Umbilical cord (tissue), 2 donors: ENCODE data around the gene KLHL1. TPM values are rescaled to one million over a fixed set of nuclear protein-coding genes. Genes with fewer than 3 reads are reported as not detected.

Experiments
- DNase-seq: peaks from one replicate; pipeline ENCODE4 v3.0.0-alpha.2; 2015; ENCODE audit warnings: low spot score
- total RNA-seq: library from RNA; depleted of rRNA; stranded (reverse); fragments of >200 nt; gene quantifications from one replicate; pipeline ENCODE4 v1.2.3, GENCODE V29; 2014; ENCODE audit warnings: low replicate concordance; ENCODE audit not compliant: insufficient read depth

Gene KLHL1
- total RNA-seq, 1 donor from 2014 or later = 1.4 TPM

- no peak for DNase-seq
Measured at GRCh38 chr13:69872321-69873047, 235.8 kb downstream of the KLHL1 start.

- no peak for DNase-seq
Measured at GRCh38 chr13:69866555-69866954, 241.7 kb downstream of the KLHL1 start.

- peak; percentile 39 for DNase-seq
Measured at GRCh38 chr13:69857183-69857821, 250.9 kb downstream of the KLHL1 start.

GRCh38 chr13:69856331-69856730, 251.9 kb downstream of the KLHL1 start:
- no peak for DNase-seq

GRCh38 chr13:69828527-69828926, 279.7 kb downstream of the KLHL1 start:
- DNase-seq = no peak

- DNase-seq = no peak
Measured at GRCh38 chr13:69820180-69820579, 288.1 kb downstream of the KLHL1 start.

GRCh38 chr13:69817333-69817869, 290.9 kb downstream of the KLHL1 start:
- DNase-seq = no peak

GRCh38 chr13:69809152-69809551, 299.1 kb downstream of the KLHL1 start:
- no peak for DNase-seq

- no peak for DNase-seq
Measured at GRCh38 chr13:69796256-69796655, 312.0 kb downstream of the KLHL1 start.

GRCh38 chr13:69793783-69794453, 314.3 kb downstream of the KLHL1 start:
- DNase-seq = no peak

- DNase-seq = no peak
Measured at GRCh38 chr13:69776937-69777336, 331.3 kb downstream of the KLHL1 start.

GRCh38 chr13:69769608-69770007, 338.6 kb downstream of the KLHL1 start:
- no peak for DNase-seq

- DNase-seq = no peak
Measured at GRCh38 chr13:69761581-69761980, 346.7 kb downstream of the KLHL1 start.

- no peak for DNase-seq
Measured at GRCh38 chr13:69755101-69755500, 353.2 kb downstream of the KLHL1 start.

- DNase-seq = no peak
Measured at GRCh38 chr13:69751259-69751658, 357.0 kb downstream of the KLHL1 start.

- DNase-seq = no peak
Measured at GRCh38 chr13:69737129-69737935, 370.9 kb downstream of the KLHL1 start.

- DNase-seq = no peak
Measured at GRCh38 chr13:69721631-69722030, 386.6 kb downstream of the KLHL1 start.

GRCh38 chr13:69720278-69720983, 387.8 kb downstream of the KLHL1 start:
- DNase-seq = no peak

- DNase-seq = no peak
Measured at GRCh38 chr13:69706807-69707206, 401.4 kb downstream of the KLHL1 start.

- DNase-seq = peak; percentile 9
Measured at GRCh38 chr13:69704311-69704710, 403.9 kb downstream of the KLHL1 start.

- DNase-seq = no peak
Measured at GRCh38 chr13:69690999-69691398, 417.3 kb downstream of the KLHL1 start.
